Right renal pelvis (tissue), 4 donors: Measurements from ENCODE around the gene KLK12. TPM values are rescaled to one million over a fixed set of nuclear protein-coding genes. Genes with fewer than 3 reads are reported as not detected.

ENCODE experiments used
- DNase-seq, 4 donors: peaks; one replicate each; pipeline ENCODE4 v3.0.0-alpha.2; 2013; ENCODE audit warnings: low read depth in 4 of 4, low spot score in 3 of 4, missing footprints in 1 of 4
- polyA plus RNA-seq, 4 donors: library from polyadenylated mRNA; unstranded; fragments of 120-200 nt; gene quantifications; one replicate each; pipeline ENCODE4 v1.2.1, GENCODE V29; 2013; ENCODE audit not compliant: insufficient read length in 4 of 4

The KLK12 gene
- polyA plus RNA-seq, 4 donors, result 0.06 TPM; not detected in 3

GRCh38 chr19:51059715-51060114 is 24.9 kb upstream of the KLK12 start:
- no peak for DNase-seq

GRCh38 chr19:51055866-51056265 is 21.1 kb upstream of the KLK12 start:
- no peak for DNase-seq

DNA sequence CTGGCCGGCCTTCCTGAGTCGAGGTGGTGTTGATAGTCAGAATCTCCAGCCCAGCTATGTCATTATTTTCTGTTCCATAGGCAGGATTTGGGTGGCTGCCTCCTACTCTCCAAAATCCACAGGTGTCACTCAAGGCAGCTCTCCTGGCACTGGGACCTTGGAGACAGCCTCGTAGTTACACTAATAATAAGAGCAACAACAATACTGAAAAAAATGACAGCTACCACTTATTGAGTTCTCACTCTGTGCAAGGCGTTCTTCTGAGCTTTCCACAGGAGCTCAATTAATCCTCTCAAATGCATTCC is 12.2 kb upstream of the KLK12 start:
- DNase-seq, result no peak

DNA sequence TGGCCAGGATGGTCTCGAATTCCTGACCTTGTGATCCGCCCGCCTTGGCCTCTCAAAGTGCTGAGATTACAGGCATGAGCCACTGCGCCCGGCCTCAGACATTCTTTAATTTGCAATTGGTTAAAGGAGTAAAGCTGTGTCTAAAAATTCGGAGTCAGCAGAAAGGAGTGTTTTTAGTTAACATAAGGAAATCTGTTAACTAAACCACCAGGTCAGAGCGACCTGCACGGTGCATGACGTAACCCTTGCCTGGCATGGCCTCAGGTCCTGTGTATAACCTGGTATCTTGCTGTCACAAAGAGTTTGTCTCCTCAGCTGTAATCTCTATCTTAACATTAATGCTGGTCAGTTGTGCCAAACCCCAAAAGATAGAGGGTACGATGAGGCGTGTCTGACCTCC is 9.5 kb upstream of the KLK12 start:
- no peak for DNase-seq

GRCh38 chr19:51043497-51043896 is 8.7 kb upstream of the KLK12 start:
- no peak for DNase-seq

- DNase-seq, result no peak
Observed at GRCh38 chr19:51040151-51040550, 5.3 kb upstream of the KLK12 start.

DNA sequence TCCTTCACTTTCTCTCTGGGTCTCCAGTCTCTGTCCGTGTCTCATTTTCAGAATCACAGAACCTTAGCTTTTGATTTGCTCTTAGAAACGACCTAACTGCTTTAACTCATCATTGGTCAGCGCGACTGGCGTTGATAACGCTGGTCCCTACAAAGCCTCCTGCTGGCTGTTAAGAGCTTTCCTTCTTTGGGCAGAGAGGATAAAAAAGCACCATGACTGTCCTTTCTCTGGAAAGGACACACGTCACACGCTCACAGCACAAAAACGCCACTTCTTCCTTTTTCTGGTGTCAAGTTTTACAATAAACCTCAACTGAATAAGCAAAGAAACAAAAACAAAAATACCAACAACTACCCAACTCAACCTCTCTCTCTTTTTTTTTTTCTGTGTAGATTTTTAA is 1.7 kb upstream of the KLK12 start:
- DNase-seq, result no peak

DNA sequence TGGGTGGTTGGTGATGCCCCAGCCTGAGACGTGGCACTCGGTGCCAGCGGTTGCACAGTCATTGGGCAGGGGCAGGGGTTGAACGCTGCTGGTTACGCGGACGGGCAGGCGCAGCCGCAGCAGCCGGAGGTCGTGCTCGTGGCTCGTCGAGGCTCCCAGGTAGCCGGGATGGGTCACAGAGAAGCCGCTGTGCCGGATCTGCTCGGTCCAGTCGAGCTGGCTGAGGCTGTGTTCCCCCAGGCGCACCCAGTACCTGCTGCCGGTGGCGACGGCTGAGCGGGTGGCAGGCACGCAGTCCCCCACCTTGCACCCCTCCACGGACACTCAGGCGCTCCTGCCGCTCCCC is 2.9 kb downstream of the KLK12 start:
- DNase-seq, result no peak

DNA sequence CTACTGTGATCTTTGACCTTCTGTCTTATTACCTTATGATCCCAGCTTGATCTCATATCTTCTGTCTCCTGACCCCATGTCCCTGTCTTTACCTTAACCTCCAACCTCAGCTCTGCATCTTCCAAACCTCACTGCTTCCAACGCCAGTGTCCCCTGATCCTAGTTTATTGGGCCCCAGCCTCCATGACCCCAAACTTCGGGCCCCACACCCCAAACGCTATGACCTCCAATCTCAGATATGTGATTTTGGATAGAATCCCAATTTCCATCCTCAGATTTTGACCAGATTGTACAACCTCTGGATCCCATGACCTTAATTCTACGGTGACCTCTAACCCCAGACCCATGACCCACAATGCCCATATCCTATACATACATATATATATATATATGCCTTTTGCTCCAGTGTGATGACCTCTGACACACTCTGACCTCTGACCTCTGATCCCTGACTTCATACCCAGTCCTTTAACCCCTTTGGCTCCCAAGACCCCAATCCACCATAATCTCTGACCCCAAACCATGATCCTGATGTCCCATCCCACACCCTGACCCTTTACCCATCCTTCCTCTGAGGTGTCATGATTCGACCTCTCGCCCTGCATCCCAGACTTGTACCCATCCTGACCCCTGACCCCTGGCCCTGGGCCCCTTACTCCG is 3.5 kb downstream of the KLK12 start:
- no peak for DNase-seq

GRCh38 chr19:51030631-51031030 is 4.2 kb downstream of the KLK12 start:
- no peak for DNase-seq

DNA sequence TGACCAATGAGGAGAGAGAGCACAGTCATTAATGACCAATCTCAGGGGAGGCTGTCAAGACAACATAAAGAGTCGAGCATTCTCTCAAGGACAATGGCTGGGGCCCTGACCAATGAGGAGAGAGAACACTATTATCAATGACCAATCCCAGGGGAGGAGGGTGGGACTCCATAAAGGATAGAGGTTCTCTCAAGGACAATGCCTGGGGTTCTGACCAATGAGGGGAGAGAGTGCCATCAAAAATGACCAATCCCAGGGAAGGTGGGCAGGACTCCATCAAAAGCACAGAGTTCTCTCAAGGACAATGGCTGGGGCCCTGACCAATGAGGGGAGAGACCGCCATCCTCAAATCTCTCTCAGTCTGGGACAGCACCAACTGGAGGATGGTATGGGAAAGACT is 5.1 kb downstream of the KLK12 start:
- DNase-seq, result no peak

DNA sequence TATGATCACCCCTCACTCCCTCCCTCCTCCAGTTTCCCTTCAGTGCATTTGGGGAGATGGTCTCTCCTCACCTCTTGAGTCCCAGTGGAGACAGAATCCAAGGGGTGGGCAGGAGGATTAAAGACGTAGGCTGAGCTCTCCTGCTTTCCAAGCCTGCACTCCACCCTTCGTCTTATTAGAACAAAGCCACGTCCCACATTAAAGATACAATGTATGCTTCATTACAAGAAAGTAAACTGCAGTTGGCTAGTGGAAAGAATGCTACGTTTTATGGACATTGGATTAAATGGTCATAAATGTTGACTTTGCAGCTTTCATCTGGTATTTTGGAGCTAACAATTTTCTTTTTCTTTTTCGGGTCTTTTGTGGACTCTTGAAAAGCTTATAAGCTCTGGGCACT is 6.9 kb downstream of the KLK12 start:
- no peak for DNase-seq

- DNase-seq, result no peak
Observed at GRCh38 chr19:51027126-51027806, 7.5 kb downstream of the KLK12 start.

DNA sequence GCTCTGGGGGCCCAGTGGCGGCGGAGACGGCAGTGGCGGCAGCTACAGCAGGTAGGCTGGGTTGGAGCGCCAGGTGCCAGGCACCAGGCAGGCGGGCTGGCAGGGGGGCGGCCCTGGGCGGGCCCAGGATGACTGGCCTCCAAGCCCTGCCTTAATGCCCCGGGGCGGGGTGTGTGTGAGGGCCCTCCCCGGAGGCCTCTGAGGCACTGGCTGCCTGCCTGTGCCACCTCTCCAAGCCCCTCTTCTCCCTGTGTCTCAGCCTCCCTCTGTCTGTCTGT is 8.3 kb downstream of the KLK12 start, which contains the start of gene KLK11:
KLK11 (minus strand) TSS at position 63 of the 278 bp plus-strand sequence. CDS start 985 bp downstream, outside the sequence.
- no peak for DNase-seq

GRCh38 chr19:51025809-51026553 is 8.8 kb downstream of the KLK12 start:
- no peak for DNase-seq

- no peak for DNase-seq
Observed at GRCh38 chr19:51025401-51025800, 9.4 kb downstream of the KLK12 start.

DNA sequence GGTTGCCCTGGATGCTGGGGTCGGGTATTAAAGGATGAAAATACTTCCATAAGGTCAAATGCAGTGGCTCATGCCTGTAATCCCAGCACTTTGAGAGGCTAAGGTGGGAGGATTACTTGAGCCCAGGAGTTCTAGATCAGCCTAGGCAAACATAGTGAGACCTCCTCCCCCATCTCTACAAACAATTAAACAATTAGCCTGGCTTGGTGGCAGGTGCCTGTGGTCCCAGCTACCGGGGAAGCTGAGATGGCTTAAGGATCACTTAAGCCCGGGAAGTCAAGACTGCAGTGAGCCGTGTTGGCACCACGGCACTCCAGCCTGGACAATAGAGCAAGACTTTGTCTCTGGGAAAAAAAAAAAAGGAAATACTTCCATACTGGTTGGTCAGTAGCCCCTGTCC is 9.9 kb downstream of the KLK12 start:
- DNase-seq, result no peak

DNA sequence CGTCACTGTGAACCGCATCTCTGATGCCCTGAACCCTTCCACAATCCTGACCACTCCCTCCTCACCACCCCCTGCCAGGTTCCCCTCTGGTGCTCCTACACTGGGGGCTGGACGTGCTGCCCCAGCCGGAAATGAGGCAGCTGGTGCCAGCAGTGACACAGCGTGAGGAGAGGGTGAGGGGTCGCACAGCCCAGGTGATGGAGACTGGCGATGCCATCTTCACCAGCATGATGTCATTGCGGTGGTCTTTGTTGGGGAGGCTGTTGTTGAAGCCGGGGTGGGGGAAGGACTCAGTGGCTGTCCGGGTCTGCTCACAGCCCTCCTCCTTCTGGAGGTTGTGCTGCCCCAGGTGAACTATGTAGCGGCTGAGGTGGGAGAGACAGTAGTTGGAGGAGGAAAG is 10.9 kb downstream of the KLK12 start:
- DNase-seq, result no peak

DNA sequence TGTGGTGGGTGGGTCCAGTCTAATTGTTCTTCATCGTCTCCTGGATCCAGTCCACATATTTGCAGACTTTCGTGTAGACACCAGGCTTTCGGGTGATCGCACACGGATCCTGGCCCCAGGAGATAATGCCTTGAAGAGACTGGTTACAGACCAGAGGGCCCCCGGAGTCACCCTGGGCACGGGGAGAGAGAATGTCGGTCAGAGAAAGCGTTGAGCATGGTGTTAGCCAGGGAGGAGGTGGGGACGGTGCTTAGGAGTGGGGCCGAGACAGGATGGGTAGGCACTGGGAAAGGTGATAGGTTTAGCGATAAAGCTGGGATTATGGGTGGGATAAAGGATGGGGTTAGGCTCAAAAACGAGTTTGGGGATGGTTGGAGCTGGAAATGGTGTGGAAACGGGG is 12.3 kb downstream of the KLK12 start:
- no peak for DNase-seq

DNA sequence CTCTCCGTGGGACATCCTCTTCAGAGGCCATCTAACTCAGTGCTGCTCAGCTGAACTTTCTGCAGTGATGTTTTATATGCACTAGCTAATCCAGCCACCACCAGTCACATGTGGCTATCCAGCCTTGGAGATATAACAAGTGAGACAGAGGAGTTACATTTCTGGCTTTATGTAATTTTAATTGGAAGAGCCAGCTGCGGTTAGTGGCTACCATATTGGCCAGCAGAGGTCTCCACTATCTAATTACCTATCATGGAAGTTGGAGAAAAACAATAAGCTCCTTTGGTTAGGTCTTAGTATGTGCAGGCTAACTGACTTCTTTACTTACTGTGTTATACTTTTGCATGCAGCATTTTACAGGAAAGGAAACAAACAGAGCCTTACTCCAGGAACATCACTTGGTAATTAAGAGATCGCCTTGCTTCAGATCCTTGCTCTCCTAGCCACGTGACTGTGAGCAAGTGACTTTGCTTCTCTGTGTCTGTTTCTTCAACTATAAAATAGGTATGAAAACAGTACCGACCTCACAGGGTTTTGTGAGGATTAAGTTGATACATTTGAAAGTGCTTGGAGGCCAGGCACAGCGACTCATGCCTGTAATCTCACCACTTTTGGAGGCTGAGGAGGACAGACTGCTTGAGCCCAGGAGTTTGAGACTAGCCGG is 13.7 kb downstream of the KLK12 start:
- DNase-seq, result no peak

- DNase-seq, result no peak
Observed at GRCh38 chr19:51019544-51019925, 15.3 kb downstream of the KLK12 start, which contains the start of gene KLK10. TSS of gene KLK10 (minus strand) at chr19:51019709. CDS start at chr19:51019130, 579 bp downstream.
